H9 (cell line): ENCODE data around the gene TTC29. TPM values are rescaled to one million over a fixed set of nuclear protein-coding genes. Genes with fewer than 3 reads are reported as not detected.

ENCODE experiments used
- DNase-seq: peaks from one replicate; pipeline ENCODE4 v3.0.0-alpha.2; 2017
- H2AFZ ChIP-seq: one replicate; pipeline ENCODE4 v1.6.1; 2013; ENCODE audit warnings: mild to moderate bottlenecking, low read length, control low read depth, moderate library complexity
- H2AK5ac ChIP-seq: 2 replicates; pipeline ENCODE4 v1.6.1; 2013; ENCODE audit warnings: low read length, control low read depth, mixed read lengths; ENCODE audit not compliant: insufficient read length
- H2BK120ac ChIP-seq: one replicate; pipeline ENCODE4 v1.6.1; 2013; ENCODE audit warnings: low read depth, mild to moderate bottlenecking, low read length, control low read depth, inconsistent platforms; ENCODE audit not compliant: poor library complexity, severe bottlenecking
- H2BK12ac ChIP-seq: 2 replicates; pipeline ENCODE4 v1.6.1; 2013; ENCODE audit warnings: low read length, control low read depth, mixed read lengths, low read depth; ENCODE audit not compliant: insufficient read length
- H2BK15ac ChIP-seq: 2 replicates; pipeline ENCODE4 v1.6.1; 2013; ENCODE audit warnings: low read depth, low read length, control low read depth
- H2BK20ac ChIP-seq: one replicate; pipeline ENCODE4 v1.6.1; 2013; ENCODE audit warnings: low read depth, mild to moderate bottlenecking, low read length, control low read depth, inconsistent platforms; ENCODE audit not compliant: poor library complexity, severe bottlenecking
- H2BK5ac ChIP-seq: 2 replicates; pipeline ENCODE4 v1.6.1; 2013; ENCODE audit warnings: low read length, control low read depth, mixed read lengths; ENCODE audit not compliant: insufficient read length
- H3K14ac ChIP-seq: 2 replicates; pipeline ENCODE4 v1.6.1; 2013; ENCODE audit warnings: low read length, control low read depth; ENCODE audit not compliant: insufficient read depth
- H3K18ac ChIP-seq: 2 replicates; pipeline ENCODE4 v1.6.1; 2013; ENCODE audit warnings: low read depth, mild to moderate bottlenecking, mixed read lengths, low read length, control low read depth; ENCODE audit not compliant: insufficient read length
- H3K23ac ChIP-seq: 2 replicates; pipeline ENCODE4 v1.6.1; 2013; ENCODE audit warnings: low read length, control low read depth, mixed read lengths, low read depth; ENCODE audit not compliant: insufficient read length
- H3K23me2 ChIP-seq: 2 replicates; pipeline ENCODE4 v1.6.1; 2013; ENCODE audit warnings: low read depth, mild to moderate bottlenecking, mixed read lengths, low read length, control low read depth; ENCODE audit not compliant: insufficient read length, poor library complexity, severe bottlenecking
- H3K27ac ChIP-seq: 2 replicates; pipeline ENCODE4 v1.5.1; 2013; ENCODE audit warnings: low read length, control low read depth, mixed read lengths, low read depth; ENCODE audit not compliant: insufficient read length
- H3K27me3 ChIP-seq: 2 replicates; pipeline ENCODE4 v1.6.1; 2013; ENCODE audit warnings: low read length, control low read depth, inconsistent platforms; ENCODE audit not compliant: insufficient read depth
- H3K4ac ChIP-seq: 2 replicates; pipeline ENCODE4 v1.6.1; 2013; ENCODE audit warnings: low read depth, mild to moderate bottlenecking, control low read depth, inconsistent platforms, low read length, moderate library complexity
- H3K4me1 ChIP-seq: 2 replicates; pipeline ENCODE4 v1.6.1; 2013; ENCODE audit warnings: low read length, control low read depth, inconsistent platforms; ENCODE audit not compliant: insufficient read depth
- H3K4me2 ChIP-seq: 2 replicates; pipeline ENCODE4 v1.6.1; 2013; ENCODE audit warnings: low read length, control low read depth, mixed read lengths; ENCODE audit not compliant: insufficient read length, insufficient read depth
- H3K56ac ChIP-seq: 2 replicates; pipeline ENCODE4 v1.6.1; 2013; ENCODE audit warnings: low read depth, mild to moderate bottlenecking, mixed read lengths, low read length, control low read depth; ENCODE audit not compliant: insufficient read length
- H3K79me1 ChIP-seq: 2 replicates; pipeline ENCODE4 v1.6.1; 2013; ENCODE audit warnings: low read depth, mild to moderate bottlenecking, moderate library complexity, low read length, control low read depth, inconsistent platforms; ENCODE audit not compliant: insufficient read depth, poor library complexity, severe bottlenecking
- H3K79me2 ChIP-seq: 2 replicates; pipeline ENCODE4 v1.6.1; 2013; ENCODE audit warnings: low read length, control low read depth, inconsistent platforms; ENCODE audit not compliant: insufficient read depth
- H3K9ac ChIP-seq: 2 replicates; pipeline ENCODE4 v1.6.1; 2013; ENCODE audit warnings: low read length, control low read depth, mixed read lengths; ENCODE audit not compliant: insufficient read length; ENCODE audit errors: extremely low read depth
- H3K9me3 ChIP-seq: one replicate; pipeline ENCODE4 v1.6.1; 2013; ENCODE audit warnings: low read depth, low read length, inconsistent platforms; ENCODE audit not compliant: control insufficient read depth
- H3T11ph ChIP-seq: one replicate; pipeline ENCODE4 v1.6.1; 2013; ENCODE audit warnings: mild to moderate bottlenecking, low read length, control low read depth, inconsistent platforms
- H4K20me1 ChIP-seq: one replicate; pipeline ENCODE4 v1.6.1; 2013; ENCODE audit not compliant: control insufficient read depth, insufficient read length, insufficient read depth
- H4K5ac ChIP-seq: 2 replicates; pipeline ENCODE4 v1.6.1; 2013; ENCODE audit warnings: low read depth, mild to moderate bottlenecking, mixed read lengths, low read length, control low read depth; ENCODE audit not compliant: insufficient read length
- H4K8ac ChIP-seq: replicated peaks from 2 replicates; pipeline ENCODE4 v1.6.1; 2013; ENCODE audit warnings: low read length, control low read depth, mixed read lengths, low read depth; ENCODE audit not compliant: insufficient read length
- H4K91ac ChIP-seq: 2 replicates; pipeline ENCODE4 v1.6.1; 2013; ENCODE audit warnings: low read depth, mild to moderate bottlenecking, moderate library complexity, mixed read lengths, low read length, control low read depth; ENCODE audit not compliant: insufficient read length
- H3K27ac Mint-ChIP-seq, 3 experiments: 2 replicates in 2 of 3; 3 replicates in 1 of 3; pipeline ENCODE4 v1.8.0; 2020 to 2021; ENCODE audit warnings: mixed read lengths in 3 of 3, mild to moderate bottlenecking in 1 of 3, moderate library complexity in 1 of 3
- H3K27me3 Mint-ChIP-seq: 2 replicates; pipeline ENCODE4 v1.8.0; 2021; ENCODE audit warnings: low read depth, mild to moderate bottlenecking, moderate library complexity, mixed read lengths
- H3K36me3 Mint-ChIP-seq, 3 experiments: 2 replicates in 2 of 3; 3 replicates in 1 of 3; pipeline ENCODE4 v1.8.0; 2020 to 2021; ENCODE audit warnings: low read depth in 3 of 3, mixed read lengths in 3 of 3; ENCODE audit not compliant: insufficient read depth in 1 of 3
- H3K4me1 Mint-ChIP-seq, 2 experiments: 2 replicates each; pipeline ENCODE4 v1.8.0; 2020; ENCODE audit warnings: mixed read lengths in 2 of 2
- H3K4me3 Mint-ChIP-seq, 2 experiments: 2 replicates in 1 of 2; 3 replicates in 1 of 2; pipeline ENCODE4 v1.8.0; 2020 to 2021; ENCODE audit warnings: mild to moderate bottlenecking in 2 of 2, mixed read lengths in 2 of 2, moderate library complexity in 1 of 2
- H3K9me3 Mint-ChIP-seq, 2 experiments: 2 replicates in 1 of 2; 3 replicates in 1 of 2; pipeline ENCODE4 v1.8.0; 2020; ENCODE audit warnings: mild to moderate bottlenecking in 2 of 2, mixed read lengths in 2 of 2, moderate library complexity in 1 of 2
- whole genome bisulfite sequencing: extraction: QIAGEN DNeasy Blood & Tissue Kit; methylation state at CpG from one replicate; pipeline ENCODE4 v1.1.7; 2013; ENCODE audit warnings: missing lambda C conversion rate, low lambda C conversion rate, mixed read lengths; ENCODE audit not compliant: insufficient read length; ENCODE audit errors: extremely low coverage; 5-methylcytosine and 5-hydroxymethylcytosine counted together
- total RNA-seq: library from RNA; stranded (reverse); gene quantifications from 2 replicates; pipeline ENCODE4 v1.2.1, GENCODE V29; 2021
- TF ChIP-seq, protein P1 (sequence below): fragments of 200-600 bp; sonication (generic); conservative IDR thresholded peaks from 3 replicates; pipeline ENCODE4 v1.8.0; 2021; ENCODE audit warnings: antibody characterized with exemption, mild to moderate bottlenecking

The TTC29 gene
- total RNA-seq, 1 experiment from 2014 or later, result not detected

DNA sequence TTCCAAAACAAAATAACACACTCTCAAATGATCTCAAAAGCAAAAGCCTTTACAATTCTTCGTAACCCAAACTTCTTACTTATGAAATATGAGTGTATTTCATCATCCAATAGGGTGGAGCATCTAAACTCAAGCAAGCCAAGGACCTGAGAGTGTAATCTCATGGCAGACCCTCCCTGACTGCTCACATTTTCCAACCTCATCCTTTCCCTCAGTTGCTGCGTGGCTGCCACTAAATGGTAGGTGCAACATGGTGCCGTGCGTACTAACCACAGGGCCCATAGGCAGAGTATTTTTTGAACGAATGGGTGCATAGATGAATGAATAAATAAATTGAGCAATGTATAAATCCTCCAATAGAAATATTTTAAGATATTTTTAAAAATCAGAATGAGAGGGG, 45.4 kb downstream of the TTC29 start:
- no peak overlapping the region for H3K18ac ChIP-seq
- H3K27ac ChIP-seq, result no peak overlapping the region
- no peak overlapping the region for H4K8ac ChIP-seq
- no CpG with 5 or more reads among the region's 5 CpGs for WGBS
- no peak overlapping the region for H2AK5ac ChIP-seq
- no peaks in the 10 kb centered on the region for H3K4me1 Mint-ChIP-seq
- TF ChIP-seq, protein P1, sequence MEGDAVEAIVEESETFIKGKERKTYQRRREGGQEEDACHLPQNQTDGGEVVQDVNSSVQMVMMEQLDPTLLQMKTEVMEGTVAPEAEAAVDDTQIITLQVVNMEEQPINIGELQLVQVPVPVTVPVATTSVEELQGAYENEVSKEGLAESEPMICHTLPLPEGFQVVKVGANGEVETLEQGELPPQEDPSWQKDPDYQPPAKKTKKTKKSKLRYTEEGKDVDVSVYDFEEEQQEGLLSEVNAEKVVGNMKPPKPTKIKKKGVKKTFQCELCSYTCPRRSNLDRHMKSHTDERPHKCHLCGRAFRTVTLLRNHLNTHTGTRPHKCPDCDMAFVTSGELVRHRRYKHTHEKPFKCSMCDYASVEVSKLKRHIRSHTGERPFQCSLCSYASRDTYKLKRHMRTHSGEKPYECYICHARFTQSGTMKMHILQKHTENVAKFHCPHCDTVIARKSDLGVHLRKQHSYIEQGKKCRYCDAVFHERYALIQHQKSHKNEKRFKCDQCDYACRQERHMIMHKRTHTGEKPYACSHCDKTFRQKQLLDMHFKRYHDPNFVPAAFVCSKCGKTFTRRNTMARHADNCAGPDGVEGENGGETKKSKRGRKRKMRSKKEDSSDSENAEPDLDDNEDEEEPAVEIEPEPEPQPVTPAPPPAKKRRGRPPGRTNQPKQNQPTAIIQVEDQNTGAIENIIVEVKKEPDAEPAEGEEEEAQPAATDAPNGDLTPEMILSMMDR, result no peak
- H3K9me3 Mint-ChIP-seq, result no peaks in the 10 kb centered on the region
- no peak overlapping the region for H3K14ac ChIP-seq
- H3K56ac ChIP-seq, result no peak overlapping the region
- no peak overlapping the region for H4K91ac ChIP-seq
- H2BK5ac ChIP-seq, result no peak overlapping the region
- H3K23ac ChIP-seq, result no peak overlapping the region
- H3K23me2 ChIP-seq, result no peaks in the 10 kb centered on the region
- H4K20me1 ChIP-seq, result no peaks in the 10 kb centered on the region
- no peaks in the 10 kb centered on the region for H3K27me3 ChIP-seq
- no peak overlapping the region for H3K4me2 ChIP-seq
- DNase-seq, result no peak
- no peak overlapping the region for H2AFZ ChIP-seq
- no peaks in the 10 kb centered on the region for H3K79me1 ChIP-seq
- no peak overlapping the region for H2BK12ac ChIP-seq
- H3K9ac ChIP-seq, result no peak overlapping the region
- no peak overlapping the region for H2BK20ac ChIP-seq
- H3K27ac Mint-ChIP-seq, result no peak overlapping the region
- H3T11ph ChIP-seq, result no peak overlapping the region
- no peaks in the 10 kb centered on the region for H3K9me3 ChIP-seq
- no peak overlapping the region for H4K5ac ChIP-seq
- no peak overlapping the region for H2BK15ac ChIP-seq
- H3K79me2 ChIP-seq, result no peaks in the 10 kb centered on the region
- H3K4me3 Mint-ChIP-seq, result no peak overlapping the region
- no peaks in the 10 kb centered on the region for H3K4me1 ChIP-seq
- no peaks in the 10 kb centered on the region; a peak in 1 of 7 replicates for H3K36me3 Mint-ChIP-seq
- no peak overlapping the region for H2BK120ac ChIP-seq
- H3K4ac ChIP-seq, result no peak overlapping the region
- H3K27me3 Mint-ChIP-seq, result peaks cover 6% of the 10 kb centered on the region; the same call in 1 of the 2 replicates
